MCF 10A (cell line): ENCODE data around the gene NUP43. TPM values are rescaled to one million over a fixed set of nuclear protein-coding genes. Genes with fewer than 3 reads are reported as not detected.
A peak's percentile ranks its signal among the peaks of the same experiment; 100 is the strongest.

Experiments
- BruUV-seq: library from RNA; stranded (reverse); fragments of 400-500 nt; replicated peaks from 2 replicates; lab custom pipeline; 2021; lab: Mats Ljungman, UMichigan
- CTCF ChIA-PET: fragments of 300-600 bp; sonication (Branson Sonifier 250); formaldehyde crosslinking; extraction: SDS; loops from one replicate; lab custom pipeline; 2021; ENCODE audit warnings: antibody characterized with exemption, inconsistent platforms; lab: Yijun Ruan, JAX
- POLR2A ChIA-PET: fragments of 300-600, 350-650 bp; sonication (Branson Sonifier 250); formaldehyde crosslinking; extraction: SDS; loops from one replicate; lab custom pipeline; 2020; ENCODE audit warnings: antibody characterized with exemption, inconsistent platforms; lab: Yijun Ruan, JAX
- DNase-seq: peaks from one replicate; pipeline ENCODE4 v3.0.0-alpha.2; 2018; ENCODE audit not compliant: unreplicated experiment
- H3K27ac Mint-ChIP-seq: one replicate; pipeline ENCODE4 v1.8.0; 2022; ENCODE audit warnings: mild to moderate bottlenecking, low read depth, mixed read lengths; ENCODE audit not compliant: unreplicated experiment
- H3K27me3 Mint-ChIP-seq: one replicate; pipeline ENCODE4 v1.8.0; 2022; ENCODE audit warnings: mixed read lengths; ENCODE audit not compliant: insufficient read depth, unreplicated experiment
- H3K36me3 Mint-ChIP-seq: one replicate; pipeline ENCODE4 v1.8.0; 2022; ENCODE audit warnings: mild to moderate bottlenecking, moderate library complexity, mixed read lengths; ENCODE audit not compliant: insufficient read depth, unreplicated experiment
- H3K4me1 Mint-ChIP-seq: one replicate; pipeline ENCODE4 v1.8.0; 2022; ENCODE audit warnings: mixed read lengths; ENCODE audit not compliant: insufficient read depth, unreplicated experiment
- H3K4me3 Mint-ChIP-seq: one replicate; pipeline ENCODE4 v1.8.0; 2022; ENCODE audit warnings: mild to moderate bottlenecking, moderate library complexity, mixed read lengths; ENCODE audit not compliant: unreplicated experiment
- H3K9me3 Mint-ChIP-seq: one replicate; pipeline ENCODE4 v1.8.0; 2022; ENCODE audit warnings: mixed read lengths; ENCODE audit not compliant: unreplicated experiment
- intact Hi-C: fragments of 100-400 bp; cut with micrococcal nuclease; formaldehyde crosslinking; loops from 2 replicates; pipeline ENCODE4 v1.14.1; 2022
- total RNA-seq: library from RNA; stranded (reverse); gene quantifications from 2 replicates; pipeline ENCODE4 v1.2.3, GENCODE V29; 2022
- TF ChIP-seq, protein P1 (sequence below): fragments of 200-600 bp; IDR thresholded peaks from one replicate; pipeline ENCODE4 v1.8.0; 2022; ENCODE audit warnings: antibody characterized with exemption, mild to moderate bottlenecking; ENCODE audit not compliant: unreplicated experiment

Gene NUP43
- total RNA-seq, 1 experiment from 2014 or later, result 50.5 TPM

- no peak for DNase-seq
- peaks cover 81% of the 10 kb centered on the region for H3K36me3 Mint-ChIP-seq
These were observed 18.4 kb downstream of the NUP43 start for GRCh38 chr6:149727793-149728498.

GRCh38 chr6:149725785-149726184, 20.5 kb downstream of the NUP43 start:
- CTCF ChIA-PET, result interaction anchor here (0.6 to 2.9 kb wide), 4 partner anchors 19 to 766 kb away, joined by 3 to 10 read pairs (median 4); no protein-coding TSS in a partner anchor
- DNase-seq, result no peak
- no peaks in the 10 kb centered on the region for H3K9me3 Mint-ChIP-seq
- TF ChIP-seq, protein P1, sequence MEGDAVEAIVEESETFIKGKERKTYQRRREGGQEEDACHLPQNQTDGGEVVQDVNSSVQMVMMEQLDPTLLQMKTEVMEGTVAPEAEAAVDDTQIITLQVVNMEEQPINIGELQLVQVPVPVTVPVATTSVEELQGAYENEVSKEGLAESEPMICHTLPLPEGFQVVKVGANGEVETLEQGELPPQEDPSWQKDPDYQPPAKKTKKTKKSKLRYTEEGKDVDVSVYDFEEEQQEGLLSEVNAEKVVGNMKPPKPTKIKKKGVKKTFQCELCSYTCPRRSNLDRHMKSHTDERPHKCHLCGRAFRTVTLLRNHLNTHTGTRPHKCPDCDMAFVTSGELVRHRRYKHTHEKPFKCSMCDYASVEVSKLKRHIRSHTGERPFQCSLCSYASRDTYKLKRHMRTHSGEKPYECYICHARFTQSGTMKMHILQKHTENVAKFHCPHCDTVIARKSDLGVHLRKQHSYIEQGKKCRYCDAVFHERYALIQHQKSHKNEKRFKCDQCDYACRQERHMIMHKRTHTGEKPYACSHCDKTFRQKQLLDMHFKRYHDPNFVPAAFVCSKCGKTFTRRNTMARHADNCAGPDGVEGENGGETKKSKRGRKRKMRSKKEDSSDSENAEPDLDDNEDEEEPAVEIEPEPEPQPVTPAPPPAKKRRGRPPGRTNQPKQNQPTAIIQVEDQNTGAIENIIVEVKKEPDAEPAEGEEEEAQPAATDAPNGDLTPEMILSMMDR, result no peak
- BruUV-seq, result no TSS peak
- no peak overlapping the region for H3K27ac Mint-ChIP-seq
- POLR2A ChIA-PET, result interaction anchor here (1.0 to 1.5 kb wide), 2 partner anchors 8 to 21 kb away, joined by 4 read pairs; partner anchors contain the start of gene LATS1
- no peaks in the 10 kb centered on the region for H3K27me3 Mint-ChIP-seq
- no peak overlapping the region for H3K4me3 Mint-ChIP-seq
- intact Hi-C loops, result loop anchor here (10.0 kb wide), 2 partner anchors 139 to 289 kb away; partner anchors contain the start of gene LRP11
- peaks cover 69% of the 10 kb centered on the region for H3K36me3 Mint-ChIP-seq
- H3K4me1 Mint-ChIP-seq, result peaks cover 6% of the 10 kb centered on the region

More at GRCh38 chr6:149727793-149728498, 18.4 kb downstream of the NUP43 start:
- Mint-ChIP-seq H3K4me3 (no peak overlapping the region), H3K27me3 (no peaks in the 10 kb centered on the region), H3K4me1 (peaks cover 6% of the 10 kb centered on the region), H3K9me3 (no peaks in the 10 kb centered on the region), H3K27ac (no peak overlapping the region)
- TF ChIP-seq, protein P1, result no peak
- ChIA-PET CTCF (no interaction called here), POLR2A (interaction anchor here (1.0 to 1.2 kb wide), 3 partner anchors 10 to 18 kb away, joined by 3 to 4 read pairs (median 3); partner anchors contain the start of genes LATS1 and NUP43)
- no TSS peak for BruUV-seq
- intact Hi-C loops, result loop anchor here (10.0 kb wide), 2 partner anchors 137 to 287 kb away; partner anchors contain the start of gene LRP11

DNA sequence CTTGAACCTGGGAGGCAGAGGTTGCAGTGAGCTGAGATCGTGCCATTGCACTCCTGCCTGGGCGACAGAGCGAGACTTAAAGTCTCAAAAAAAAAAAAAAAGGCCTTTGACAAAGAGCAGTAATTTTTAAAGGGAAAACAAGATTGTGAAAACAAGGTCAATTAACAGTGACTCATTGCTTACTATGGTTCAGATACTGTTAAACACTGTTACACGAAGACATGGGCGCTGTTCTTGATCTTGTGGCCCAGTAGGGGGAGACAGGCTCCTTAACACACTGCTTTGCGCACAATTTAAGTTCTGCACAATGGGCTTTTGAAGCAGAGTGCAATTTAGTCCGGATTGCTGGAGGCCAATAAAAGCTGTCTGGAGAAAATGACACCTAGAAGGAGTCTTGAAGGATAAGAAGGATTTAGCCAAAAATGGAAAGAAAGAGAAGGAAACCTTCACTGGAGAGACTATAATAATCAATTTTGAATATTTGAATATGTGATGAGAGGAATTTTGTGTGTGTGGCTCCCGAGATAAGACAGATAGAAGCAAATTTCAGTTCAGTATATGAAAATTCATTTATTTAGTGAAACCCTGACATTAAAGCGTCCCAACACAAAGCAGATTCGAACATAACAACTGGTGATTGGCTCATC, 22.4 kb downstream of the NUP43 start:
- H3K4me1 Mint-ChIP-seq, result peaks cover 6% of the 10 kb centered on the region
- intact Hi-C loops, result loop anchor here (1.0 to 10.0 kb wide), 4 partner anchors 98 to 291 kb away; partner anchors contain the start of gene LRP11
- peak; percentile 87 for DNase-seq
- ChIA-PET CTCF (interaction anchor here (0.5 to 2.9 kb wide), 18 partner anchors 8 to 654 kb away, joined by 3 to 10 read pairs (median 3); no protein-coding TSS in a partner anchor), POLR2A (interaction anchor here (0.9 to 2.4 kb wide), 8 partner anchors 21 to 85 kb away, joined by 3 to 8 read pairs (median 4); partner anchors contain the start of gene PCMT1)
- BruUV-seq, result no TSS peak
- H3K27me3 Mint-ChIP-seq, result no peaks in the 10 kb centered on the region
- TF ChIP-seq, protein P1, result peak; percentile 82
- no peak overlapping the region for H3K27ac Mint-ChIP-seq
- H3K9me3 Mint-ChIP-seq, result no peaks in the 10 kb centered on the region
- H3K36me3 Mint-ChIP-seq, result peaks cover 51% of the 10 kb centered on the region
- H3K4me3 Mint-ChIP-seq, result no peak overlapping the region
